NCI-H82 treated with DMSO at 0.1 percent for 48 hours (cell line): ENCODE measurements around the gene MAGEB10.
"Not testable (repeated sequence)": the region's sequence is repeated elsewhere in the genome, so short reads cannot be mapped to it uniquely, and the experiment has no call there.

ENCODE experiments used
- DNase-seq: peaks from one replicate; lab custom pipeline; 2025; ENCODE audit not compliant: unreplicated experiment; lab: John Stamatoyannopoulos, UW

The MAGEB10 gene

GRCh38 chrX:27807690-27808089 lies at the start of gene MAGEB10:
MAGEB10 (plus strand) TSS chrX:27807990; CDS start chrX:27821307, 13,317 bp downstream.
- no peak for DNase-seq

DNA sequence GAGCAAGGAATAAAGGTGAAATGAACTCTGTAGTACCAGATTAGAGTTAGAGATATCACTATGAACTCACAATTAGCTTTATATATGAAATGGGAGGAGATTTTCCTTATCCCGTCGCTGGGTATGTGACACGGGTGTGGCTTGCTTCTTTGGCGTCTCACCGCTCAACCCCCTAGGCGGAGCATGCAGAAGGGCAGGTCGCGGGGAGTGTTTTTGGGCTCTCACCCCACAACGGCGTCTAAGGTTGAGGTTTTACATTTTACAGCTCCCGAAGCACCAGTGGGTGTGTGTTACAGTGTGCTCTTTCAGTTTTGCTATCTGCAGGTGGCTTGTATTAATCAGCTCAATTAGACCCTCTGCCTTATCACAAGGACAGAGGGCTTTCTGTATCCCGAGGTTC lies 42.1 kb upstream of the MAGEB10 start:
- no peak for DNase-seq

DNA sequence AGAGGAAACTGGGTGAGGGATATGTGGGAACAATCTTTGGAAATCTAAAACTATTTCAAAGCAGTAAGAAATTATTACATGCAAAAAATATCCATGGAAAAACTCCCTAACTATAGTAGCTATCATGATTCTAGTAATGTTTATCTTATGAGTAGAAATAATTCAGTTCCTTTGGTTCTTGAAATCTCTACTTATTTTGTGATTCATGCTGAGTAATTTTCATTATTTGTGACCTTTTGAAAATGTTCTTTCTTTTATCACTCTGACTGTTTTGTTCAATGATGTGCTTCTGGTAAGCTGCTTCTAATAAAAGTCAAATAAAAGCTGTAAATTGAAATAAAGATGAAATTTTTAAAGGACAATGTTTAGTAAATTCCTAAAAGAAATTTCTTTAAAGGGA lies 40.4 kb upstream of the MAGEB10 start:
- no peak for DNase-seq

- no peak for DNase-seq
Measured at GRCh38 chrX:27775984-27776383, 31.8 kb upstream of the MAGEB10 start.

DNA sequence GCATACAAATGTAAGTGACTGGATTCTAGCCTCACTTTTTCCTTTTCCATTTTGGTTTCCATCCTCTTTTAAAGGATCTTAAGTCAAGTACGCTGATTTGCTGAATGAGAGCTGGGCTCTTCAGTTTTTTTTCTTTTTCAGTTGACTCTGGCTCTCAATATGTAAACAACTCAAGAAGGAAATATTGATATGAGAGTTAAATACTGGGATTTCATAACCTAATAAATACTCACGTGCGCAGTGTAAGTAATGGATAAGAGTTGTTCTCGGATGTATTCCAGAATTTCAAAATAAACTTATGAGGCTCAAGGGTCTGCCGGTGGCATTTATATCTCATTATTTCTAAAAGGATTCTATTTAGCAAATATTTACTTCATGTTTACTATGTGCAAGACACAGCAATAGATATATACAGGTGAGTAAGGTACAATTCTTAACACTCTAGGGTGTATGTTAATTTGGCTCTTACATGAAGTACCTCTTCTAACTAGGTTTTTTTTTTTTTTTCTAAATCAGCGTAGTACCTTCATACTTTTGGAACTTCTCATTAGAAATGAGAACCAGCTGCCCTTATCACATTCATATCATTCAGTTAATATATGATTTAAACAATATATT lies 11.0 kb upstream of the MAGEB10 start:
- DNase-seq: no peak

DNA sequence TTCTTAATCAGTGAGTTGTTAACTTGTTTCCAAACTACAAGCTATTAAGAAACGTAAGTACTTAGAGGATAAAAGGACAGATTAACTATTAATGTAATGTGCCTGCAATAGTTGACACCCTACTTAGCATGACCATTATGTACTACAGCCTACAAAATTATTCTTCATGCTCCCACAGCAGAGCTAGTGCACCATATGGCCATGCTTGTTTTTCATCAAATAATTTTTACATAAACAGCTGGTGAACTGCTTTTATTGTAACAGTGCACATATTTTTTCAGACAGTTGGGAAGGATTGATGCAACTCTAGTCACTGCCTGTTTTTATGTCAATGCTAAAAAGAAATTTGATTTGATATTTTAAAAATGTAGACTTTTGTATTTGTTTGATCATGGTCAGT lies 10.2 kb upstream of the MAGEB10 start:
- DNase-seq: no peak

DNA sequence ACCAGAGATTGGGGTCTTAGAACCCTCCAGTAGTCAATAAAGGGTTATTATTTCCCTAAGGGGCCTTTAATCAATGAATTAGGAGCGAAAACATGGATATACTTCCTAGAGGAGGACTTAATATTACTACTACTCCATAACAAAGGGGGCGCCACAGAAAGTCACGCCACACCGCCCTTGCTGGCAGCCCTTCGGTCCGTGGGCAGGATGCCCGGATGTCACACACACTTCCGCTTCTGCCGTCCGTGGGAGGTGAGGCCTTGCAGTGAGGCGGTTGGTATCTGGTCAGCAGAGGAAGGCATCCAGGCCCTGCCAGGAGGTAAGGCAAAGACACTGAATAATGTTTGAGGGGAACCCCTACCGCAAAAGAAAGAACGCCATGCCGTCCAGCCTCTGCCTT lies 436 bp downstream of the MAGEB10 start:
- no peak for DNase-seq

- DNase-seq: not testable (repeated sequence)
Measured at GRCh38 chrX:27808991-27809859, 1.4 kb downstream of the MAGEB10 start.

GRCh38 chrX:27815209-27815608 lies 7.4 kb downstream of the MAGEB10 start:
- no peak for DNase-seq

- no peak for DNase-seq
Measured at GRCh38 chrX:27823812-27824211, 16.0 kb downstream of the MAGEB10 start.

- no peak for DNase-seq
Measured at GRCh38 chrX:27838185-27838584, 30.4 kb downstream of the MAGEB10 start.

- no peak for DNase-seq
Measured at GRCh38 chrX:27840881-27841280, 33.1 kb downstream of the MAGEB10 start.

DNA sequence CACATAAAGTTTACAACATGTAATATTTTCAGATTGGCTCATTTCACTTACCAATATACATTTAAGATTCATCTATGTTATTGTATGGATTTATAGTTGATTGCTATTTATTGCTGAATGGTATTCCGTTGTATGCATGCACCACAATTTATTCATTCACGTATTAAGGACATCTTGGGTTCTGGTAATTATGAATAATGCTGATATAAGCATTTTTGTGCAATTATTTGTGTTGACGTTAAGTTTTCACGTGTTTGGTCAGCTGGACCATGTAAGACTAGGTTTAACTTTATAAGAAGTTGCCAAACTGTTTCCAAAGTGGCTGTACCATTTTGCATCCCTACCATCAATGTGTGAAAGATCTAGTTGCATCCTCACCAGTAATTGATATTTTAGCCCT lies 35.1 kb downstream of the MAGEB10 start:
- no peak for DNase-seq

DNA sequence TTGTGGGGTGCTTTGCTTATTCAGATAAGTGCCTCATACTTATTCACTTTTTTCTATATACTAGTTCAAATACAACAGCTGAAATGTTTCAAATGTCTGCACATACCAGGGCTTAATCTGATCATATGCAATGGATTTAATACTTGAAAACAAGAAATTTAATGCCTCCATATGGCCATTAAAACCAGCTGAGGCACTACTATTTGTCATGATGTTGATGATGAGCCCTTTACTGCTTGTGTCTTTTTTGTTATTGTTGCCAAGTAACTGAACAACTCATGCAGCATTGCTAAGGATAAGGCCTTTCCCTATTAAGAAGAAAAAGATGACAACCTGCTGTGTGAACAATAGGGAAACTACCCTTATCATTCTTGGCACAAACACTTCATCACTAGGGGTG lies 52.5 kb downstream of the MAGEB10 start:
- DNase-seq: no peak

DNA sequence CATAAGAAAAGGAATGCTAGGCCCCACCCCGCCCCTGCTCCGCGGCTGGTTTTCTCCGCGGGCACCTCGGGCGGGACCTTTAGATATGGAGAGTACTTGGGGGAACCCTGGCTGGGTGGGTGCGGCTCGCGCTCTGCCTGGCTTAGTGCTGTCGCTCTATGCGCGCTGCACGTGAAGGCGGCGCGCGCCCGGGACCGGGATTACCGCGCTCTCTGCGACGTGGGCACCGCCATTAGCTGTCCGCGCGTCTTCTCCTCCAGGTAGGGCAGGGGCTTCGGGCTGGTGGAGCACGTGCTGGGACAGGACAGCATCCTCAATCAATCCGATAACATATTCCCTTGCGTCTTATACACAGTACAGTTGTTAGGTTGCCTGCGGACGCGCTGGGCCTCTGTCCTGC lies 56.0 kb downstream of the MAGEB10 start:
- DNase-seq: no peak
